Transverse colon (tissue), 4 donors: ENCODE measurements around the gene CFAP61.

Experiments used
- POLR2A ChIP-seq: fragments of 450-650 bp; IDR thresholded peaks from one replicate; pipeline ENCODE4 v1.6.1; 2016; ENCODE audit warnings: antibody characterized with exemption, mild to moderate bottlenecking, moderate library complexity
- POLR2AphosphoS5 ChIP-seq, 3 donors: sonication (generic); formaldehyde crosslinking; IDR thresholded peaks; one replicate each; pipeline ENCODE4 v1.6.1; 2016; ENCODE audit warnings: antibody characterized with exemption in 3 of 3
- TF ChIP-seq, protein P1 (sequence below), 5 experiments: fragments of 200-600 bp in 3 of 5; fragments of 450-650 bp in 2 of 5; sonication (generic) in 3 of 5; IDR thresholded peaks; 1 replicate in 2 of 5; 2 replicates in 3 of 5; pipeline ENCODE4 v1.5.1; 2016 to 2017; ENCODE audit warnings: antibody characterized with exemption in 5 of 5, inconsistent platforms in 3 of 5, mild to moderate bottlenecking in 2 of 5, moderate library complexity in 1 of 5

DNA sequence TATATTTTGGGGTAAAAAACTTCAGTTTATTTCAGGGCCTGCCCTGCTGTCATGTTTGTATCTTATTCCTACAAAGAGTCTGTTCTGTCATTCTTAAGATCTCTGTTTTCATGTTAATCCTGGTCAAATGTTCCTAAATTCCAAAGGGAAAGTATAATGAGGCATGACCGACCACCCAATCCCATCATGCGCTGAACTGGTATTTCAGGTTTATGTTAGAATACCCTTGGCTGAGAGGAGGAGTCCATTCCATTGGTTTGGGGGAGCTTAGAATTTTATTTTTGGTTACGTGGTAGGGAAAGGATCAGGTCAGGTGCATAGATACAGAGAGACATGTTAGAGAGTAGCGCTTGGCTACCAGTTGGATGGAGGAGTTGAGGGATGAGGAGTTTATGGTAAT is 25.7 kb downstream of the CFAP61 start:
- TF ChIP-seq, protein P1, sequence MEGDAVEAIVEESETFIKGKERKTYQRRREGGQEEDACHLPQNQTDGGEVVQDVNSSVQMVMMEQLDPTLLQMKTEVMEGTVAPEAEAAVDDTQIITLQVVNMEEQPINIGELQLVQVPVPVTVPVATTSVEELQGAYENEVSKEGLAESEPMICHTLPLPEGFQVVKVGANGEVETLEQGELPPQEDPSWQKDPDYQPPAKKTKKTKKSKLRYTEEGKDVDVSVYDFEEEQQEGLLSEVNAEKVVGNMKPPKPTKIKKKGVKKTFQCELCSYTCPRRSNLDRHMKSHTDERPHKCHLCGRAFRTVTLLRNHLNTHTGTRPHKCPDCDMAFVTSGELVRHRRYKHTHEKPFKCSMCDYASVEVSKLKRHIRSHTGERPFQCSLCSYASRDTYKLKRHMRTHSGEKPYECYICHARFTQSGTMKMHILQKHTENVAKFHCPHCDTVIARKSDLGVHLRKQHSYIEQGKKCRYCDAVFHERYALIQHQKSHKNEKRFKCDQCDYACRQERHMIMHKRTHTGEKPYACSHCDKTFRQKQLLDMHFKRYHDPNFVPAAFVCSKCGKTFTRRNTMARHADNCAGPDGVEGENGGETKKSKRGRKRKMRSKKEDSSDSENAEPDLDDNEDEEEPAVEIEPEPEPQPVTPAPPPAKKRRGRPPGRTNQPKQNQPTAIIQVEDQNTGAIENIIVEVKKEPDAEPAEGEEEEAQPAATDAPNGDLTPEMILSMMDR (IDR thresholded peaks at IDR 0.05): no peak
- no peak for TF ChIP-seq POLR2A
- TF ChIP-seq POLR2AphosphoS5 (IDR thresholded peaks at IDR 0.05): no peak
